GM19452 (cell line): ENCODE data around the gene RAC2.

ENCODE experiments used
- ATAC-seq: cut with Tn5 transposase; IDR thresholded peaks from one replicate; pipeline ENCODE4 v1.9.1; 2021; ENCODE audit not compliant: unreplicated experiment

Gene RAC2

DNA sequence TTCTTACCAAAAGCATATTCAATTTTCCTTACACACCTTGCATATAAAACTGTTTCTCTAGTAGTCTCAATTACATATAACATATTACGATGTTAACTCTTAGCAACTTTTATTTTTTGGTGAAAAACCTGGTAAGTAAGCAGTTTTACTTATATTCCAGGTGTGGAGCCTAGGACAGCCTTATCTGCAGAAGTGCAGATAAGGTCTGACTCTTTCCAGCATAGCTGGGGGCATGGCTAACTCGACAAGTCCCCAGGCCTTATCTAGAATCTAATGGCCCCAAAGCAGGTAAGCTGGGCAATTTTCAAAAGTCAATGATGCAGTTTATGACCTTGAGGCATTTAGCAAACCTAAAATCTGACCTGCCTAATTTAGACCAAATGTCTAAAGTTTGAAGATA is 51.9 kb downstream of the RAC2 start:
- no peak for ATAC-seq

DNA sequence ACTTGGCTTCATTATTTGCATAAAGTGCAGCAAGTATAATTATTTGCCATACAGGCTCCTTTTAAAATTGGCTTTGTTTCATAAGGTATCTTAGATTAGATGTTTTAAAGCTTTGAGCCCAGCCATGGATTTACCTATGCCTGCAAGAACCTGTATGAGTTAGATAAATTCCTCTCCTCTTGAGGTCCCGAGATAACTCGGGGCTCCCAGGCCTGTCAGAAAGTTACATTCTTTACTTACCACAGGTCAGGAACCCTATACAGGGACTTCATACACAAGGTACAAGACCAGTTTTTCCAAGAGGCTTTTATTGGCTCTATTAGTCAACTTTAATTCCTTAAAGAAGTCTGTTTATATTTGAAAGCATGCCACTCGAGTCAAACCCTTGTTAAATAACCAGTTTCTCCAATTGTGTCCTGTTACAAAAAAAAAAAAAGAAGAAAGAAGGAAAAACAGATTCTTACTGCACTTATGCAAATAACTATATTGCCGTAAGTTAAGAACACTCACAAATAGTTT is 53.7 kb downstream of the RAC2 start:
- no peak for ATAC-seq

DNA sequence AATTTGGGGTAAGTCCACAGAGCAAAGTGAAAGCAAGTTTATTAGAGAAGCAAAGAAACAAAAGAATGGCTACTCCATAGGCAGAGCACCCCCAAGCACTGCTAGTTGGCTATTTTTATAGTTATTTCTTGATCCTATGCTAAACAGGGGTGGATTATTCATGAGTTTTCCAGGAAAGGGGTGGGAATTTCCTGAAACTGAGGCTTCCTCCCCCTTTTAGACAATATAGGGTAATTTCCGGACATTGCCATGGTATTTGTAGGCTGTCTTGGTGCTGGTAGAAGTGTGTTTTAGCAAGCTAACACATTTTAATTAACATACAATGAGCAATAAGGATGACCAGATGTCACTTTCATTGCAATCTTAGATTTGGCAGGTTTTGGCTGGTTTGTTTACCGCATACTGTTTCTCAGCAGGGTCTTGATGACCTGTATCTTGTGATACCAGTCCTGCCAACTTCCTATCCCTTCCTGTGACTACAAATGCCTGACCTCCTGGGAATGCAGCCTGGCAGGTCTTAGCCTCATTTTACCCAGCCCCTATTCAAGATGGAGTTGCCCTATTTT is 55.1 kb downstream of the RAC2 start:
- no peak for ATAC-seq

DNA sequence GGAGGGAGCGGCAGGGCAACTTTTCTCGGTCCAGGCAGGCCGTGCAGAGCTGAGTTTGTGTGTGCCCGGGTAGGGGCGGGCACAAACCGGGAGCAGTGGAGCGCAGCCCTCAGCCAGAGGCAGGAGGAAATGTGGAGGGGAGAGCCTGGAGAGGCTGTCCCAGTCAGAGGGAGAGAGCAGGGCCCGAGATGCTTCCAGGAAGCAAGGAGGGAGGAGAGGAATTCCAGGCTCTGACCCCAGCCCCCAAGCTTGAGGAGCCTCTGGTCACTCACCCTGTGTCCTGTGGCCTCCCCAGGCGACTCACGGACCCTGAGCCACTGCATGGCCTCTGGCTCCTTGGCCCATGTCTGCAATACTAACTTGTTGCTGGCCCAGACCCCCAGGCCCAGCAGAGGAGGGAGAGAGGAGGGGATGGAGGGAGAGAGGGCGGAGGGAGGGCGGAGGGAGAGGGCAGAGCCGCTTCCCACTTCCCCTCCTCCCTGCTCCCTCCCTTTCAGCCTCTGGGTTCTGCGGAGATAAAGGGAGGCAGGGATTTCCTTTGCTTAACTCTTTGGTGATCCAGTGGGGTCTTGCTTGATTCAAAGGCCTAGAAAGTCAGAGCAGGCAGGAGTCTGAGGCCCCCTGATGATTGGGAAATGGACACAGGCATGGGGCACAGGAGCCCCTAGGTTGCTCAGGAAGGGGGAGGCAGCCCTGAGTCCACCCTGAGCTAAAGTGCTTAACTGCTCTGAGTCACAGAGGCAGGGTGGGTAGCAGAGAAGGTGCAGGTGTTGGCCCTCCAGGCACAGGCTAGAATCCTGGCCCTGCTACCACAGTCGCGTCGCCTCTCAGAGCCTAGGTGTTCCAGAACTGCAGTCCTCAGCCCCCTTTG is 55.9 kb downstream of the RAC2 start, which contains the start of gene C1QTNF6:
Gene C1QTNF6 (minus strand): TSS at position 357 of the 871 bp plus-strand sequence. CDS start 34 bp downstream, at position 323.
- no peak for ATAC-seq

DNA sequence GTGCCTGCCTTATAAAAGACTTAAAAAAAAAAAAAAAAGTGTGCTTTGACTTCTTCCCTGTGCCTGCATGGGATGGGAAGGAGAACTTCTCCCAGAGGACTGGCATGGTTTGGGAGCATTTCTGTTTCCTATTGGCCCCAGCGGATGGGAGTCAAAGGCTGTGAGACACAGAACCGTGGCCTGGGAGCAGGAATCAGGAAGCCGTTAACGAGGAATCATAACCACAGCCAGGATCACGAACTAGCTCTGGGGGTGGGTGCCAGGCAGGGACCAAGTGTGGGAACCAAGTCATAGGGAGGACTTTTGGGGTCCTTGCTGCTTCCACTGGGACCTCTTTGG is 56.5 kb downstream of the RAC2 start:
- no peak for ATAC-seq

DNA sequence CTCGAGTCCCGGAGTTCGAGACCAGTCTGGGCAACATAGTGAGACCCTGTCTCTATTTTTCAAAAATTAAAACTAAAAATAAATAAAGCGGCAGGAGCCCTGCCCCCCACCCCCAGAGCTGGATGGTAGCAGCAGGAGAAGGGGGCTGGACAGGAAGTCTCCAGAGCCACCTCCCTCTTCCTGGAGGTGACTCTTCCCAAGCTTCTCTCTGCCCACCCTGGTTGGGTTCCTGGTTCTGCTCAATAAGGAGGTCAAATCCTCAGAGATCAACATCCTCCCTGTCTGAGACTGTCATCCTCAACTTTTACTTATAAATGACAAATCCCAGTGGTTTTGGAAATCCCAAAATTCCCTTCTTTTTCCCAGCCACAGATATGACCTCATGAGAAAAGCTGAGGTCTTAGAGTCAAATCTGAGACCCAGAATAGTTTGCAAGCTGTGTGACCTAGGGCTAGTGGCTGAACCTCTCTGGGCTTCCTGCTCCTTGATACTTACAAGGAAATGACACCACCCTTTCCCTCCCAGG is 57.0 kb downstream of the RAC2 start:
- ATAC-seq, result no peak

DNA sequence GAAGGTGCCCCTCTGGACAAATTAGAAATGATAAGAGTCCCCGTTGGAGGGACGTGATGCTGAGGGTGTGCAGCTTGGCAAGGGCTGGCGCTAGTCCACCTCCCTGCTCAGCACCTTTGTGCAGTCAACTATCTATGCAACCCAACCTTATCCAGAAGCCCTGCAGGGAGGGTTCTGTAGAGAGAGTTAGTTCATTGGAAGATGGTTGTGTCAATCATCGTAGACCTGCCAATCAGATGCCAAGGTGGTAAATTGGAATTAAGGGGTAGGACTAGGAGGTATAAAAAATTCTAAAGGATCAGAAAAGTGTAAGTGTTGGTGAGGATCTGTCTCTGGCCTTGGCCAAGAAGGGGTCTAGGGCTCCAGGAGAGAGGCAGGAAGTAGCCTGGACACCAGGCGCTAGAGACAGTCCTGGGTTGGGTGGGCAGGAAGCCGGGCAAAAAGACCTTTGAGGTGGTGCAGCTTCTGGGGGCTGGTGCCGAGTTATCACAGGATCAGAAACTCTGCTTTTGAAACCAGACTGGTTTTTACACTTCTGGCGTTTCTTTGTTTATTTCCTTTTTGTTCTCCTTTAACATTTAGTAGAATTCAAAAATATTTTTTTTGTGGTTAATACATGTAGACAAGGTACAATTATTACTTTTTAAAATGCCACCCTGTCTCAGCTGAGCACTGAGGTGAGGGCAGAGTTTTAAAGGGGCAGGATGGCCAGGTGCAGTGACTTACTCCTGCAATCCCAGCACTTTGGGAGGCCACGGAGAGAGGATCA is 57.7 kb downstream of the RAC2 start:
- ATAC-seq, result no peak

DNA sequence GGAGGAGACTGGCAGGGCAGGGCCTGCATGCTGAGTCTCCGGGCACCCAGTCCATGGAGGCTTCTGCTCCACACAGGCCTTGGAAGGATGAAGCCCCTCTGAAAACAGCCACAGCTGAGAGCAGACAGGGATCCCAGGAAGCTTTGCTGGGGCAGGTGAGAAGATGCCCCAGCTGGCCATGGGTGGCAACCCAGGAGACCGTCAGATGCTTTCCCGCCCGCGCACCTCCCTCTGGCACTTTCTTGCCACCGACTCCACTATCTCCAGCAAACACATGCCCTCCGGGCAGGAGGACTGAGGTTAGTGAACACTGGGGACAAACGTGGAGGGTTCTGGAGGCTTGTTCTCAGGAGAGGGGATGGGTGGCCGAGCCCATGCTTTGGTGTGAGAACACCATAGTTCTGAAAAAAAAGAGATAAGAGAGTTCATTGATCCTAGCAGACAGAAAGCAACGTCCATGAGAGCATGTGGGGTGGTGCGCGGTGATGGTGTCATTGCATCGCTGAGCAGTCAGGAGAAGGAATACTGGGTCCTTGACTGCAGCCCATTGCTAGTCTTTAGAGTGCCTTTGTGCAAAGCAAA is 58.3 kb downstream of the RAC2 start:
- no peak for ATAC-seq

DNA sequence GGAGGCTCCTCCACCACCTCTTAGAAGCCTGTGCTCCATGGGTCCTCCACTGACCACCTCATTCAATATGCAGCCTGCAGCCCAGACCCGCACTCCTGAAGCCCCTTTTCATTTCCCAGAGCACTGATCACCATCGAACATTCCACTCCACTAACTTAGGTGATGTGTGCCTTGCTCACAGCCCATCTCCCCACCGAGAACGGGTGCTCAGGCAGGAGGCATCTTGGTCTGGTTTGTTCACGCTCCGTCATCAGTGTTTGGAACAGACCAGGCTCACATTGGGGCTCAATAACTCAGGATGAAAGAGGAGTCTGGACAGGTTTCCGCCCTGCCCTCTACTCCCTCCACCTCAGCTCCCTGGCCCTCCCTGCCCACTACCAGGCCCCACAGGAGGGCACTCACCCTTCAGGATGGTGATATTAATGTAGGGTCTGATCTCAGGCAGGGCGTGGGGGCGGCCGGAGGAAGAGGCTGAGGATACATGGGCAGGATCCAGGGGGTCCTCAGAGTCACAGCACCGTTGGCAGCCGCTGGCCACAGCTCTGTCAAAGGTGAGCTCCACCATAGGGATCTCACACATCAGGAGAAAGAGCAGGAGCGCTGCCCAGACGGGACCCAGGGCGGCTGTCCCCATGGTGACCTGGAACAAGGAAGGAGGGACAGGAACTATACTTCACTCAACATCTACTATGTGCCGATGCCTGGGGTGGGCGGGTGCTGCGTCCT is 59.1 kb downstream of the RAC2 start:
- no peak for ATAC-seq

DNA sequence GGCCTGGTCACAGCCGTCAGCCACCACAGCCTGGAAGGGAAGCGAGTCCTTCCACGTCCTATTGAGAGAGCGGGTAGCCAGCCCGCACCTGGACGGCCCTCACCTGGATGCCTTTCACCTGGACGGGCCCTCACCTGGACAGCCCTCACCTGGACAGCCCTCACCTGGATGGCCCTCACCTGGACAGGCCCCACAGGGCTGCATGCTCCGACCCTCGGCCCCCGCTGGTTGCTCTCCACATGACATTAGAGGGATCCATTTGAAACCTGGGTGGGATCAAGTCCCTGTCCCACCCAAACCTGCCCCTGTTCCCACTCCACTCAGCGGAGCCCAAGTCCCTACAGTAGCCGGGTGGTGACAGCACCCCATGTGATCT is 59.7 kb downstream of the RAC2 start:
- ATAC-seq, result no peak

DNA sequence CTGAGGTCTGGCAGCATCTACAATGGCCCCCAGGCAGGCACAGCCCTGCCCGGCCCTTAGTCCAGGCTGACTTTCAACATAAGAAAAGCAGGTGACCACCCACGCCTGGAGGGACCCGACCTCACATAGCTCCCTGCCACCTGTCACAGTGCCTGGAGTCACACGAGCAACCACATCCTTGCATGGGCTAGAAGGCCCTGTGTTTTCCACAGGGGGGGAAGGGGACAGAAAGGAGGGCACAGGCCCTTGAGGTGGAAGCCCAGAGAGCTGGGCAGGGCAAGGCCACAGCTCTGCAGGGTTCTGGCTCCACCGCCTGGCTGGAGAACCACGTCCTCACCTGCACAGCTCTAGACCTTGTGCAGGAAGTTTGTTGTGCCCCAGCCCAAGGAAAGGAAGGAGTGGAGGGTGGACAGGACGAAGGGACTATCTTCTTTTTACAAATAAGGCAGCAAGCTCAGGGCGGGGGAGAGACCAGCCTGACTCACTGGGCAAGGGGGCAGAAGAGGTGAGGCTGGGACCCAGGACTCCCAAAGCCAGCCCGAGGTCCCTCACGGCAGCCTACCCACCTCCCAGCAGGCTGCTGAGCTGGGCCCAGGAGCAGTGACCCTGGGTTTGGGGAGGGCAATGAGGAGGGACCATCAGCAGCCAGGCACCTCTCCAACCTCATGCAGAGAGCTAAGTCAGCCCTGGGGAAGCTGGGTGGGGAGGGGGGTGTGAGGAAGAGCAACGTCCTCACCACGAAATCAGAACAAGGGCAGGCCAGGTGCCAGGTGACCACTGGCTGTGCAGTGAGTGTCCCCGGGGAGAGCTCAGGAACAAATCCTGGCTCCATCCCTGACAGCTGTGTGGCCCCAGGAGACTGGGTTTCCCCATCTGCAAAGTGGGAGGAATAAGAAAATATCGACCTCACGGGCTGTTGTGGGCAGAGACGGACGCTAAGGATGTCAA is 60.4 kb downstream of the RAC2 start:
- ATAC-seq, result no peak

DNA sequence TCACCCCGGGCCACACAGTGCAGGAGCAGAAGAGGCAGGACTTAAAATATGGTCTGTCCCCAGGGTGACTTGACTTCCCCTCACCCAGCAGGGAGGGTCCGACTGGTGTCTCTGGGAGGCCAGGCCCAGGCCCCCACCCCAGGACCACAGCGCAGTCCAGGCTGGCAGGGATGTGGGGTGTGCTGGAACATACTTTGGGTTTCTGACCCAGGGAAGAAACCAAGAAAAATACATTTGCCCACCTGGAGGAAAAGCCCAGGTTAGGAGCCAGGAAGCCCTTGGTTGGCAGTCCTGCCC is 61.2 kb downstream of the RAC2 start:
- no peak for ATAC-seq

DNA sequence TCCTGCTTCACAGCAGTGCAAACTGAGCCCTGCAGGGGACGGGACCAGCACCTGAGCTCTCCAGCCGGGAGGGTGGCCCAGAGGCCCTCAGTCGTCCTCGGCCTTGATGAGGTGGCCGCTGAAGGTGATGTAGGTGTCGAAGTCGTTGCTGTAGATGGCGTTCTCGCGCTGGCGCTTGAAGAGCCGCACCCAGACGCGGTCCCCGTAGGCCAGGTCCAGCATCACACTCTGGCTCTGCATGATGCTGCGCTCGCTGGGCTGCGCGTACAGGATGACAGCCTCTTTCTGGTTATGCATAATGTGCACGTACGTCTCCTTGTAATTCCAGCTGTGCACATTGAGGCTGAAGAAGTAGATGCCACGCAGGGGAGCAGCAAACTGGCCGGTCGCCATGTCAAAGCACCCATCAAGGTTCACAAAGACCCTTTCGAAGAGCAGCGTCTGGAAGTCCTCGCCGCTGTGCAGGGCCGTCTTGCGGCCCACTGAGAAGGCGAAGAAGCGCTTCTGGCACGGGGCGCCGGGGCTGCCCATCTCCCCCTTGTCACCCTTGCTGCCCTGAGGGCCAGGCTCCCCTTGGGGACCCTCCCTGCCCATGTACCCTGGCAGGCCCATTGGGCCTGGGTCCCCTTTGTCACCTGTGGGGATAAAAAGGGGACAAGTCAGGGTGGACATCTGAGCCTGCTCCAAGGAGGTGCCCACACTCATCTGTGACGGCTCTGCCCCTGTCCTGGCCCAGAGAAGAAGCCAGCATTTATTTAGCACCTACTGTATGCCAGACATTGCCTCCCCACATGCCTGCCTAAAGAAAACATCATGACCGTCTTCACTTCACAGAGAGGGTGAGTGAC is 61.7 kb downstream of the RAC2 start:
- no peak for ATAC-seq

DNA sequence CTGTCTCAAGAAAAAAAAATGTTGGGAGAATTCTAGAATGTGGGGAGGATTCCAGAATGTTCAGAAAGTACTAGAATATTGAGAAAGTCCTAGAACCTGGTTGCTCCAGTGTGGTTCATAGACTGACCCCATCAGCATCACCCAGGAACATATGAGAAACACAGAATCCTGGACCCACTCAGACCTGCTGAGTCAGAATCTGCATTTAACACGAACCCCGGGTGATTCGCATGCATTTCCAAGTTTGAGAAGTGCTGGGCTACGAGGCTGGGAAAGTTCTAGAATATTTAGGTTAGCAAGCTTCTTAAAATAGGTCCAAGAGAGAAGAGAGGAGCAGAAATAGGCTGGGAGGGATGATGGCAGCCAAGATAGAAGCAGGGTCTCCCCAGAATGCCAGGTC is 62.4 kb downstream of the RAC2 start:
- no peak for ATAC-seq

DNA sequence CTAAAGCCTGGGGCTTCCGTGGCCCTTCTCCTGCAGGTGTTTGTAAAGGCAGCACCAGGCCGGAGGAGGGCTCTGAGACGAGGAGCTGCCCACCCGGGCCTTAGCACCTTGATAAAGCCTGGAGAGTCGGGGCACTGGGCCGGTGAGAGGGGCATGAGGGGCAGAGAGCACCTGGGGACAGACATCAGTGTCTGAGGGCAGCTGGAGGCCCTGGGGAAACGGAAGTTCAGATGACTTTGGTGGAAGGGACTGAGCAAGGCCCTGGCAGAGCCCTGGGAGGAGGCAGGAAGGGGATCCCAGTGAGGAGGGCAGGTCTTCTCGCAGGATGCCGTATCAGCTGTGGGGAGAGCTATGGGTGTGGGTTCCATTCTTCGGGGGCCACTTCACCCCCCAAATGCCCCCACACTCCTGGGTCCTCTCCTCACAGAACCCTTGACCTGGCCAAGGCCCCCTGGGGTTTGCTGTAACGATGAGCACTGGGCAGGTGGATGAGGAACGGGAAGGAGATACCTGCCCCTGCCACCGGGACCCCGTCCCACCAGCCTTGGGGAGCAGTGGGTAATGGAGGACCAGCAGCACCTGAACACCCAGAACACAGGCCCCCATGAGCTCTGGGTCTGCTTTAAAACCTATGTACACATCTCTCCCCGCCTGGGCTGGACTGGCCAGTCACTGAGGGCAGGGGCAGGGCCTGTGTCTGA is 63.4 kb downstream of the RAC2 start:
- ATAC-seq, result no peak

DNA sequence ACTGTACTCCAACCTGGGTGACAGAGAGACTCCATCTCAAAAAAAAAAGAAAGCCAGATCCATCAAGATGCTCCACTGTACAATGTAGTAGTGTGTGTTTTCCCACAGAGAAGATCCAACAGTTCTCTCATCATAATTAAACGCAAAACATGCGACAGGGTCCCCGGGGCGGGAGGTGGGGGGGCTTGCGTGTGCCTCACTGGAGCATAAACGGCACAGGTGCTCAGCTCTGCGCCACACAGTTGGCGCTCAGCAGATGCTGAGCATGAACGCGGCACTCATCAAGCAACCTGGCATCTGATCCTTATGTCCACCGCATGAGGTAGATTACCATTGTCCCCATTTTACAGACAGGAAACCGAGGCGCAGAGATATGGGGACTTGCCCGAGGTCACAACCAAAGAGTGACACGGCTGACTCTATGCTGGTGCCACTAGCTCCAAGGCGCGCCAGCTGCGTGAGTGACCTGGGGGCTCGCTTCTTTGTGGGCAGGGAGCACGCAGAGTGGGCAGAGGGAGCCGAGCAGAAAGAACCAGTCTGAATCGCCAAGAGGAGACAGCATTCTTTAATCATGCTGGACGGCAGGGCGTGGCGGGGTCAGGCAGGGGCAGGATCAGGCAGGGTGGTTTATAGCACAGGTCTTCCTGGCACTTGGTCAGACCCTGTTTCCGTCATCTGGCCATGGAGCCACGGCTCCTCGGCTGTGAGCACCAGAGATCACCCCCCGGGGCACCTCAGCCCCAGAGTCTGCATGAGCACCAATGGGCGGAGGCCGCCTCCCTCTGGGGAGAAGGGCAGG is 64.2 kb downstream of the RAC2 start:
- no peak for ATAC-seq

DNA sequence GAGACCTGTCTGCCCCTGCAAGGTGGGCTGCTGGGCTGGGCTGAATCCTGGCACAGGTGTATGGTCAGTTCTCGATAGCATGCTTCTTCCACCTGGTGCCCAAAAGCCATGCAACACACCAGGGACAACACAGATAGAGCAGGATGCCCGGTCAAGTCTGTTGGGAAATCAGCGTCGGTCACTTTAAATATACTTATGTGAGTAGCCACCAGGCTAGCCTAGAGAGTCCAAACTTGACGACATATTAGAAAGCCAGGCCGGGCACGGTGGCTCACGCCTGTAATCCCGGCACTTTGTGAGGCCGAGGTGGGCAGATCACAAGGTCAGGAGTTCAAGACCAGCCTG is 65.0 kb downstream of the RAC2 start:
- ATAC-seq, result no peak
